ENCODE data around the gene SDC1.

Gene SDC1

DNA sequence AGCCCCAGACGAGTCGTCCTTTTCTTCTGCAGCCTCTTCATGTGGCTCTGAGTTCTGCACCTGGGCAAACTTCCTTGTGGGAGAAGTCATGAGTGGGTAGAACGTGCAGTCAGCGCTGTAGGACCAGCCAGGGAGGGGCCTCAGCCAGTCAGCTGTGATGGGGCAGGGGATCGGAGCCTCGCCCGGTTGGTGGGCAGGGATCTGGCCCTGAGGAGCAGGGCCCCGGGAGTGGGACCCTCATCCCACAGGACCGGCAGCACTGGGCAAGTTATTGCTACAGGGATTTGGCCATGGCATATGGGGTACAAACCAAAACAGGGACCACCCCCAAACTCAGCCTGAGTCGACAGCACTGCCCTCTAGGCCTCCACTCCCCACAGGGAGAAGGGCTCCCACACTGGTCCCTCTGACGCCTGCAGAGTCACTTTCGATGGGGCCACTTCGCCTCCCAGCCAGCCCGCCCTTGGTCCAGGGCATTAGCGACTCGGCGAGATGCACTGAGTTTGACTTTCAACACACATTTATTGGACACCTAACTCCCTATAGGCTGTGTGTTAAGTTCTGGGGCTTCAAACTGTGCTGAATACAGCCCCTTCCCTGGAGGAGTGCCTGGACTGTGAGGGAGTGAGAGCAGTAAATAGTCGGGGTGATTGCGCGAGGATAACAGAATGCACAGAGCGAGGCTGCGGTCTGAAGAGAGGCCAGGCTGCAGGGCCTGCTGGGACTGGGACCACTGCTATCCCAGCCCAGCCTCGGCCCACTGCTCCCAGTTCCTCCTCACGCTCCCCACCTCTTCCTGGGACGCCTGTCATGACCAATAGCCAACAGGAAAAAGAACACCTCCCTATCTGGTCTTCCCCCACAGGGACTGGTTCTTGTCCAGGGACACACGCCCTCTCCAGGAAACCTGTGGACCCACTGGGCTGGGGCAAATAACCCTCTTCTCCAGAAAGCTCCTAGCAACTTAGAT lies 55.9 kb downstream of the SDC1 start:
- DNase-seq, result no peak

- DNase-seq, result no peak
Measured at GRCh38 chr2:20168048-20168726, 56.7 kb downstream of the SDC1 start.

DNA sequence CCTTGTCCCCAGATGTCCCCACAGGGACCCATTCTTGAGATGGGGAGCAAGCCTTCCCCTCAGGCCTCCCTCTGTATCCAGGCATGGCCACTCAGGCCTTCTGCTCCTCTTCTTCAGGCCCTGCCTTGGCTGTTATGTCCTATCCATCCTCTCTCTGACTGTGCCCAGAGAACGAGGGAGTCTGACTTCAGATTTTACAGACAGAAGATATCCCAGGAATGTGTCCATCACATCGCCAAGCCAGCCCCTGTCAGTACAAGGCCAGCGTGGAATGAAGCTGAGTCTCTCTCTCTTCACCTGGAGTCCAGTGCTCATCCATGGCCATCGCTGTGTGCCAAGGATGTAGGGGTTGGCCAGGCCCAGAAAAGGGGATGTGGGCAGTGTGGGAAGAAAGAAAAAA lies 57.6 kb downstream of the SDC1 start:
- DNase-seq, result no peak

DNA sequence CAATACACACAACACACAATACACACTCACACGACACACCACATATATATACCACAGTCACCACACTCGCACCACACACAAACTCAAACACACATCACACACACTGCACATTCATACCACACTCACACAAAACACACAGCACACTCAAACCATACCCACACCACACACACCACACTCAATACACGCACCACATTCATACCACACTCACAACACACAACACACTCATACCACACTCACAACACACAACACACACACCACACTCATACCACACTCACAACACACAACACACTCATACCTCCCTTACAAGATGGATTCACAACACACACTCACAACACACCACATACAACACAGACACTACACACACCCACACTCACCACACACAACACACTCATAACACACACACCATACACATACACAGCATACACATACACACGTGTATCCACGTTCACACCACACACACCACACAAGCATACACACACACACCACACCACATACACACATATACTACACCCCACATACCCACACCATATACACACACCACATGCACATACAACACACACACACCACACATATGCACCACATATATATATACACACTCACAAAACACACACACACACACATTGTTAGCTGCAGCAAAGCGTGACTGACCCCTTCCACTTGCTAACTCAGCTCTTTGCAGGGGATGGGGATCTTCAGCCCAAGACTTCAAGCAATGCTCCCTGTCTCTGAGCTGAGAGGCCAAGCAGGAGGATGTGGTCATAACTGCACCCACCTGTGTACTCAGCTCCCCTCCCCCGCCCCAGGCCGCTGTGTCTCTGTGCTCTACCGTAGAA lies 59.0 kb downstream of the SDC1 start:
- no peak for DNase-seq

DNA sequence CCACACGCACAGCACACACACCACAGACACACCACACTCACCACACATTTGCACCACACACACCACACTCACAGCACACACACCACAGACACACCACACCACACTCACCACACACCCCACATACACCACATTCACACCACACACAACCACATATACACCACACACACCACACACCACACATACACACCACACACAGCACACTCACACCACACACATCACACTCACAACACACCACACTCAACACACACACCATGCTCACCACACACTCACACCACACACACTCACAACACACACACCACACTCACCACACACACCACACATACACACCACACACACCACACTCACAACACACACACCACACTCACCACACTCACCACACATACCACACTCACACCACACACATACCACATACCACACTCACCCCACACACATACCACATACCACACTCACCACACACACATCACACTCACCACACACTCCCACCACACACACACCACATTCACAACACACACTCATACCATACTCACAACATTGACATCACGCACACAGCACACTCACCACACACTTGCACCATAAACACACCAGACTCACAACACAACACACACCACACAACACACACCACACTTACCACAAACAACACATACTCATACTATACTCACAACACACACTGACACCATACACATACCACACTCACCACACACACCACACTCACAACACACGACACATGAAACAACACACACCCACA lies 60.0 kb downstream of the SDC1 start:
- DNase-seq, result no peak

- peak; percentile 31 for DNase-seq
Measured at GRCh38 chr2:20164061-20164733, 60.7 kb downstream of the SDC1 start.

GRCh38 chr2:20159411-20160070 lies 65.4 kb downstream of the SDC1 start:
- DNase-seq, result no peak

DNA sequence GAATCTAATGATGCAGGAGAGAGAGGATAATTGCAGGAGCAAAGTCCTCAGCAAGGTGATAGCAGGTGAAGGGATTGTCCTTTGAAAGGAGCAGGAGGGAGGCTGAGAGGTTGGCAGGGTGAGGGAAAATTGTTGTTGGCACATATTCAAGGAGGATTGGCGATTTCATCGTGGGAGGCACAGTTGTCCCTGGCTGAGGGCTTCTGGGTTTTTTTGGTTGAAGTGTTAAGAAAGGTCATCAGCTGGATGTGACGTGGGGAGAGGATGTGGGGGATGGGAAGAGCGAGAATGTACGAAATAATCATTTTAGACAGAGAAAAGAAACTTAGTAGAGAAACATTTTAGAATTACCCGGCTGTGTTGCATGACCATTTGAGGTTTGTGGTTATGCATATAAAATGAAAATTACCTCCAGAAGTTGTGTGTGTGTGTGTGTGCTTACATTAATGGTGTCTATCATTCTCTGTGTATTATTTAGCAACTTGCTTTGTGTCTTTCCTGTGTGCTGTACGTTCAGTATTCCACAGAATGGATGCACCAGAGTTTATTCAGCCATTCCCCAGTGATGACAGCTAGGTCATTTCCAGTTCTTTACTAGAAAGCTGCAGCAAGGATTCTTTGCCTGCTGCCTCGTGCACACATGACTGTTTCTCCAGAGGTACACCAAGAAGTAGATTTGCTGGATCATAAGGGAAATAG lies 67.6 kb downstream of the SDC1 start:
- DNase-seq, result no peak

DNA sequence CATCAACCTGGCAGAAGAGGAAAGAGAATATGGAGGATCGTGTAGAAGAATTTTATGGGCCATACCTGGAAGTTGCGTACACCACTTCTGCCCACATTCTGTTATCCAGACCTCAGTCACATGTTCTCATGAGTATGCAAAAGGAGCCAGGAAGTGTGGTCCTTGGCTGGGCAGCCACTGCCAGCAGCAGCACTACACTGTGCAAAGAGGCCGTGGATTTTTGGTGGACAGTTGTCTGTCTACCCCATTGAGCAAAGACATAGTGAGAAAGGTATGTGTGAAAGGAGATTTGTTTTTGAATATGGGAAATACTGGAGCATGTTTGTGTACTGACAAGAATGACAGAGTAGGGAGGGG lies 68.1 kb downstream of the SDC1 start:
- DNase-seq, result no peak

DNA sequence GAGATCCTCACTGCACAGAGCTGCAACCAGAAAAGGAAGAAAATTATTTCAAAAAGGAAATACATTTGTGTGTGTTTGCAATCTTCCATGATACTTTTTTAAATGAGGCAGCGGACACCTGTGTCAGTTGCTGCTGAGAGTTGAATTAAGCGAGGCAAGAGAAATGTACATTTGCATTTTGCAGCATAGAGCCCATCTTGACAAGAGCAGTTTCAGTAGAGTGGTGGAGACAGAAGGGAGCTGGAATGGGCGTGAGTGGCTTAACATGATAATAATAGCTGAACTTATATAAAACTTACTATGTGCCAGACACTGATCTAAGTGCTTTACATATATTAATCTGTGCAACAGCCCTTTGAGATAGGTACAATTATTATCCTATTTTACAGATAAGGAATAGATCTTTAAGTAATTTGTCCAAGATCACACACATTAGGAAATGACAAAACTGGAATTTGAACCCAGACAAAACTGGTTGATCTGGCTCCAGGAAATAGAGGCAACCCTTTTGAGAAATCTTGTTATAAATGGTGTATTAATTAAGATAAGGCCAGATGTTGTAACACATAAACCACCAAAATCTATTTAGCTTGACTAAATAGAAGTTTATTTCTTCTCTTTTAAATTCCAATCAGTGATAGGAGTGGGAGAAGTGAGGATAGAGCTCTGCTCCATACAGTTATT lies 68.7 kb downstream of the SDC1 start:
- DNase-seq, result no peak

GRCh38 chr2:20153131-20153851 lies 71.6 kb downstream of the SDC1 start:
- DNase-seq, result no peak

GRCh38 chr2:20150806-20151571 lies 73.9 kb downstream of the SDC1 start:
- no peak for DNase-seq

Measured in NCI-H82 (cell line).